ENCODE measurements around the gene RPS16.

RPS16 gene

DNA sequence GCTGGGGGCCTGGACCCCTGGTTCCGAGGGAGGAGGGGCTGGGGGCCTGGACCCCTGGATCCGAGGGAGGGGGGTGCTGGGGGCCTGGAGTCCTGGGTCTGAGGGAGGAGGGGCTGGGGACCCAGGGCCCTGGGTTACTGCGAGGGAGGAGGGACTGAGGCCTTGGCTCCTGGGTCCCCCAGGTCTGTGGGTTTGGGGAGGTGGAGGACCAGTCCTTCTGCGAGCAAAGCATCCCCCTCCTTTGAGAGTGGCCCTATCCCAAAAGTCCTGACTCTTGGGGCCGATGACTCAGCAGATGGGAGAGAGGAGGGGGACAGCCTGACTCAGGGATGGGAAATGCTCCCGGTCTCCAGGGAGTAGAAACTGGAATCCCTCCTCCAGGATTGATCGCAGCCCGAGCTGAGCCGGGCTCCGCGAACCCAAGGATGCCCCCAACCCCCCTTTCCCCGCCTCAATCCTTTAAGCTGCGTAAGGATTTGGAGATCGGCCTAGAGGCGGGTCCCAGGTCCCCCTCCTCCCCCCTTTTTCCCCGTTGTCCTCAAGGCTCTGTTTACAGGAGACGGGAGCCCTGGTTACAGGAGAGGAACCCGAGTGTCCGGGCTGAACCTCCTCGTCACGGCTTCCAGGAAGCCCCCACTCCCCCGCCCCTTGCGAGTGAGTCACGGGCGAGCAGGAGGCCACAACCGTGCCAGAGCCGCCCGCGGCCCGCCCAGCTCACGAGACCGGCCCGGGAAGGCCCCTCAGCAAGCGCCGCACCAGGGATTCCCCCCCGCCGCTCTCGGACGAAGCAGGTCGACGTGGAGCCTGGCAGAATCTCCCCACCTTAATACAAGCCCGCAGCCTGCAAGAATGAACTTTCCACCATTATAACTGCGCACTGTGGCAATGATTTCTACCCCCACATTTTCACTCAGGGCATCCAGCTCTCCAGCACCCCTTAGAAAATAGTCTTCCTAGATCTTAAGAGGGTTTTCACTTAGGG is 32.1 kb downstream of the RPS16 start:
- Mint-ChIP-seq H3K4me1 (peaks cover 55 to 92% of the 10 kb centered on the region in 2 donors), H3K36me3 (peaks cover 31 to 33% of the 10 kb centered on the region in 2 donors), H3K27ac (peak overlapping the region; percentile 100), H3K9me3 (peaks cover 0 to 4% of the 10 kb centered on the region in 2 donors), H3K4me3 (peak overlapping the region; percentile 91 to 96), H3K27me3 (no peaks in the 10 kb centered on the region)
- peak; percentile 41 to 47 for ATAC-seq (replicated peaks)
- peak; percentile 96 for DNase-seq

DNA sequence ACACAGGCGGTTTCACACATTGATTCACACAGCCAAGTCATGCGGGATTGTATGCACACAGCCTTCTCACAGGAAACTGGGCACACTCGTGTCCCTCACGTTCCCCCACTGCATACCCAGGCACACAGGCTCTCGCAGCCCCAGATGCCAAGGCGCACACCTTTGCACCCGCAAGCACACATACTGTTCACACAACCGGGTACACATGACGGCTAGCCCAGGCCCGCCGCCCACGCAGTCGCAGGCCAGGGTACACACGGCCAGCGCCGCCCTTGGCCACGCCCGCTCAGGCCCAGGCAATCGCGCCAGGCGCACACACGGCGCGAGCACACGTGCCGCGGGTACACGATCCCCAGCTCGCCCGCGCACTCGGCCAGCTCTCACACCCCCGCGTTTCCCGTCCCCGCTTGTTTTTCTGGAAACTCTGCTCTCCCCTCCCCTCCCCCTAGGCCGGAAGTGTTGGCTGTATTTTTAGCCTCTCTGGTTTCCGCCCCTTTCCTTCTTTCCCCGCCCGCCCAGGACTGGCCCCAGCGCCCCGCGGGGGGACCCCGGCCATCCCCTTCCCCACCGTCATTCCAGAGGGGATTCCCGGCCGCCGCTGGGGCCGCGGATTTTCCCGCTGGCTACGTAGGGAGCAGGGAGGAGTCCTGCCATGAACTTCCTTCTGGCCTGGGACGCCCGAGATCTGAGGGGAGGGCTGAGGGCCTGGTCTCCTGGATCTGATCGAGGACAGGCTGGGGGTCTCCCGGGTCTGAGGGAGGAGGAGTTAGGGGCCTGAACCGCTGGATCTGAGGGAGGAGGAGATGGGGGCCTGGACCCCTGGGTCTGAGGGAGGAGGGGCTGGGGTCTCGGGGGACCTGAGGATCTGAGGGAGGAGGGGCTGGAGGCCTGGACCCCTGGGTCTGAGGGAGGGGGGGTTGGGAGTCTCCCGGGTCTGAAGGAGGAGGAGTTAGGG is 33.1 kb downstream of the RPS16 start:
- Mint-ChIP-seq H3K27ac (peak overlapping the region; percentile 100), H3K36me3 (peaks cover 21 to 23% of the 10 kb centered on the region in 2 donors), H3K4me3 (peak overlapping the region; percentile 91 to 96), H3K4me1 (peaks cover 60 to 92% of the 10 kb centered on the region in 2 donors), H3K9me3 (peaks cover 0 to 4% of the 10 kb centered on the region in 2 donors), H3K27me3 (no peaks in the 10 kb centered on the region)
- peak; percentile 12 to 24 for ATAC-seq (replicated peaks)
- DNase-seq = peak; percentile 83

DNA sequence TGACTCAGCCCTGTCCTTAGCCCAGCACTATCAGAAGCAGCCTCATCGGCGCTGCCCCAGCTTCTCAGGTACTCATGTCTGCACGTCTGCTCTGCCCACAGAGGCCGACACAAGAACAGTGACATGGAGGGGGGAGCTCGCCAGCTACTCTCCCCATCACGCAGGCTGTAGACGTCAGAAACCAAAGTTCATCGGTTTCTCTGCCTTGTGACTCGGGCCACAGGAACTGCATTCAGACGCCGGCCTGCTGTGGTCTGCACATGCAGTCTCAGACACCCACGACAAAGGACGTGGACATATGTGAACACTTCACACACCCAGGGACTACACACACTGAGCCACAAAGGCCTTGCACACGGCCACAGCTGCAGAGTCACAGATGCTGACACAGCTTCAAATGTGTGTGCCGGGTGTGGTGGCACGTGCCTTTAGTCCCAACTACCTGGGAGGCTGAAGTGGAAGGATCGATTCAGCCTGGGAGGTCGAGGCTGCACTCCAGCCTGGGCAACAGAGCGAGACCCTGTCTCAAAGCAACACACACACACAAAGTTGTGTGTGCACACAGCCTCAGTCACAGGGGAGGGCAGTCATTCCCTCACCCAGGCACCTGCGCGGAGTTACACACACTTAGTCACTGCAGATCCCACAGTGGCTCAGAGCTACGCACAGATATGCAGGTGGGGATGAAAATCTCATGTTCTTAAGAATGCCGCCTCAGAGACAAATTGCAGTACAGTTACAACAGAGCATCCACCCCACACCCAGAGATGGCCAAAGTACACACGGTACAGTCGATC is 34.0 kb downstream of the RPS16 start:
- peak overlapping the region; percentile 91 to 96 for H3K4me3 Mint-ChIP-seq
- peaks cover 0 to 4% of the 10 kb centered on the region in 2 donors for H3K9me3 Mint-ChIP-seq
- H3K27me3 Mint-ChIP-seq = no peaks in the 10 kb centered on the region
- H3K27ac Mint-ChIP-seq = peak overlapping the region; percentile 100
- ATAC-seq (replicated peaks) (peak; percentile 49 to 51), DNase-seq (peak; percentile 80)
- peaks cover 65 to 97% of the 10 kb centered on the region in 2 donors for H3K4me1 Mint-ChIP-seq
- peaks cover 17 to 18% of the 10 kb centered on the region in 2 donors for H3K36me3 Mint-ChIP-seq

DNA sequence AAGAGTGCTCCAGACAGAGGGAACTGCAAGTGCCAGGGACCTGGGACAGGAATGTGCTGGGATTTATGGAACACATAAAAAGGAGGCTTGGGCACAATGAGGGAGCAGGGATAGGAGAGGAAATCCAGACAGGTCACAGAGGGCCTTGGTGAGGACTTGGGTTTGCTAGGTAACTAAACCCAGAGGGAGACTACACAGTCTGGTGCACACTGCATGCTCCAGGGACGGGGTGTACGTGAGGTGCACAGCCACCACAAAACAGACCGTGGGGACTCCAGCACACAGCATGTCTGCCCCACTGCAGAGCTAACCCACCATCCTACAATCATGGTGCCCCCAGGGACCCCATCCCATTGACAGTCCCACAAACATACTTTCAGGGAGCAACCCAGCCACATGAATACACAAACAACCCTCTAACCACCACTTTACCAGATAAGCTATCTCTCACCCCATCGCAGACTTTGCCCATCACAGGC is 34.6 kb downstream of the RPS16 start:
- peak; percentile 25 to 29 for ATAC-seq (replicated peaks)
- H3K4me1 Mint-ChIP-seq = peaks cover 63 to 92% of the 10 kb centered on the region in 2 donors

DNA sequence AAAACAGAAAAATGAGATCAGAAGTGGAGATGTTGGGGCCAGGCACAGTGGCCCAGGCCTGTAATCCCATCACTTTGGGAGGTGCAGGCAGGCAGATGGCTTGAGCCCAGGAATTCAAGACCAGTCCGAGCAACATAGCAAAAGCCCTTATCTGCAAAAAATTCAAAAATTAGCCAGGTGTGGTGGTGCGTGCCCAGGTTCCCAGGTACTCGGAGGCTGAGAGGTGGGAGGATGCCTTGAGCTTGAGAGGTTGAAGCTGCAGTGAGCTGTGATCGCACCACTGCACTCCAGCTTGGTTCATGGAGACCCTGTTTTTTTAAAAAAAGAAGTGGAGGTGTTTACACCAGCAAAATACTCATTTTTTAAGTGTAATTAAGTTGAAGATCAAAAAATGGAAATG is 35.7 kb downstream of the RPS16 start:
- Mint-ChIP-seq H3K27ac (peak overlapping the region; percentile 93), H3K4me1 (peaks cover 61 to 92% of the 10 kb centered on the region in 2 donors), H3K9me3 (peaks cover 0 to 4% of the 10 kb centered on the region in 2 donors), H3K4me3 (peak overlapping the region; percentile 1 to 56), H3K27me3 (no peaks in the 10 kb centered on the region), H3K36me3 (peaks cover 23 to 30% of the 10 kb centered on the region in 2 donors)
- DNase-seq (no peak), ATAC-seq (replicated peaks) (no peak)

More for the DNA sequence above, 34.6 kb downstream of the RPS16 start:
- peak overlapping the region; percentile 100 for H3K27ac Mint-ChIP-seq
- H3K9me3 Mint-ChIP-seq = peaks cover 0 to 4% of the 10 kb centered on the region in 2 donors
- no peaks in the 10 kb centered on the region for H3K27me3 Mint-ChIP-seq
- peaks cover 16 to 19% of the 10 kb centered on the region in 2 donors for H3K36me3 Mint-ChIP-seq
- peak overlapping the region; percentile 67 to 96 for H3K4me3 Mint-ChIP-seq
- DNase-seq = no peak

DNA sequence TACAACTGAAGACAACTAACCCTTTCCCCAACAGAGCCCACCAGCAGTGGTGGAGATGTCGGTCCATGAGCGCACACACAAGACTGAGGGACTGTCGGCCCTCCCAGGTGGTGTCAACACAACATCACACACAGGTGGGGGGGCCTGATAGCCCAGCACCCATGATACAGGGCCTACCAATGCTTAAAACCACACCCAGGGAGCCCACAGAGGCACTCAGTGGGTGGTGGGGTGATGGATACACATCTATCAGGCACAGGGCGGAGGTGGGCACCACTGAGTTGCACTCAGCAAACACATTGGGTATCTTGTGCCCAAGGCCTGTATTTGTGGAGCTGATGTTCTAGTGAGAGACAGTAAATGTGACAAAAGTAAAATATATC is 36.1 kb downstream of the RPS16 start:
- Mint-ChIP-seq H3K36me3 (peaks cover 27 to 32% of the 10 kb centered on the region in 2 donors), H3K9me3 (peaks cover 0 to 4% of the 10 kb centered on the region in 2 donors), H3K4me3 (peak overlapping the region; percentile 1 to 56), H3K4me1 (peaks cover 61 to 91% of the 10 kb centered on the region in 2 donors), H3K27me3 (no peaks in the 10 kb centered on the region), H3K27ac (peak overlapping the region; percentile 93)
- DNase-seq (no peak), ATAC-seq (replicated peaks) (no peak)

DNA sequence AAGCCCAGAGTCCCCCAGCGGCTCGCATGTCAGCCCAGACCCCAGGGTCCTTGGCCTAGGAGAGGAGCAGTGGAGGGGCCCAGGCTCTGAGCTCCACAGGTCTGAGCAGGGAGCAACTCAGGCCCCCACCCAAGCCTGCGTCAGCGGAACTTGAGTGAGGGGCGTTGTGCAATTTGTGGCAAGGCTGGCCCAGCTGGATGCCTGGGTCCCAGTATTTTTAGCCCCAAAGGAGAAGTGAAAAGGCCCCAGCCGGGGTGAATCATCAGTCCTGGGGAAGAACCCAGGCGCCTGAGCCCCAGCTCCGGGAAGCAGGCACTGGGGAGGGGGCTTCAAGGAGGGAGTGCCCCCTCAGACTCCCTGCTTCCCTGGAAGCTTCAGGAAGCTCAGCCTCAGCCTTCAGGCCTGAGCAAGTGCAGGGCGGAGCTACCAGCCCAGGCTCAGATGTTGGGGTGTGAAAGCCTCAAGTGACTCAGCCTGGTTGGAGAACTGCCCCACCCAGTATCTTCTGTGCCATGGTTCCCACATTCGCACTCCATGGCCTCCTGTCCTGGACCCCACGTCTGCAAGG is 37.4 kb downstream of the RPS16 start:
- Mint-ChIP-seq H3K27ac (peak overlapping the region; percentile 93), H3K4me1 (peaks cover 58 to 85% of the 10 kb centered on the region in 2 donors), H3K27me3 (no peaks in the 10 kb centered on the region), H3K9me3 (peaks cover 0 to 4% of the 10 kb centered on the region in 2 donors), H3K36me3 (peaks cover 34 to 39% of the 10 kb centered on the region in 2 donors), H3K4me3 (peak overlapping the region; percentile 47 to 55)
- DNase-seq (peak; percentile 70), ATAC-seq (replicated peaks) (peak; percentile 12 to 17)

DNA sequence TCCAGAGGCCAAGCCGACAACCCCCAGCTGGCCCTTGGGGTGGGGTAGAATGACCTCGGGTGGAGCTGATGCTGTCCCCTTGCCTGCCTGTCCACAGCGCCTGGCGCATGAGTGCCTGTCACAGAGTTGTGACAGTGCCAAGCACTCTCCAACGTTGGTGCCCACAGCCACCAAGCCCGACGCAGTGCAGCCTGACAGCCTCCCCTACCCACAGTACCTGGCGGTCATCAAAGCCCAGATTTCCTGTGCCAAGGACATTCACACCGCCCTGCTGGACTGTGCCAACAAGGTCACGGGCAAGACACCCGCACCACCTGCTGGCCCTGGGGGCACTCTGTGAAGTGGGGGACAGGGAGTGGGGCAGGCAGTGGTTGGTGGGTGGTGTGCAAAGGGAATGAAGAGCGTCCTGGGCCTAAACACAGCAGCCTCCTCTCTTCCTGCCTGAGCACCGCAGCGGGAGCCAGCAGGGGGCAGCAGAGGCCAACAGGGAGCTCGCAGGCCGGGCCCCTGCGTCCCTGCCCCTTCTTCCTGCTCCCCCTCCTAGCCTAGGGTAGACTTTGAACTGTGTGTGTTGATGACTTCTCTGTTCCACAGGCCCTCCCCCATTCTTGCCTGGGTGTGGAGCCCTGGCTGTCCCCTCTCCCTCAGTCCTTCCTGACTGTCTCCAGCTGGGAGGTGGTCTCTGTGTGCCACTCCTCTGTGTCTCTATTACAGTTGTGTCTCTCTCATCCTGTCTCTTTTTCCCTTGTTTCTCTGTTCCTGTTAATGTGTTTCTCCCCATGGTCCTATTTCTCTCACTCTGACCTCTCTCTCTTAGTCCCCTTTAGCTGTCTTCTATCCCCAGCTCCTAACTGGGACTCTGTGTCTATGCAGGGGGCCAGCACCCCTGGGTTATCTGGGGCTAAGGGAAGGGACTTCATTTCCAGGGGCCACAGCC is 38.1 kb downstream of the RPS16 start:
- Mint-ChIP-seq H3K9me3 (peaks cover 0 to 4% of the 10 kb centered on the region in 2 donors), H3K4me3 (peak overlapping the region; percentile 47 to 55), H3K27ac (peak overlapping the region; percentile 93), H3K36me3 (peaks cover 36 to 41% of the 10 kb centered on the region in 2 donors), H3K27me3 (no peaks in the 10 kb centered on the region), H3K4me1 (peaks cover 55 to 80% of the 10 kb centered on the region in 2 donors)
- ATAC-seq (replicated peaks) (peak; percentile 63 to 67), DNase-seq (peak; percentile 84)

DNA sequence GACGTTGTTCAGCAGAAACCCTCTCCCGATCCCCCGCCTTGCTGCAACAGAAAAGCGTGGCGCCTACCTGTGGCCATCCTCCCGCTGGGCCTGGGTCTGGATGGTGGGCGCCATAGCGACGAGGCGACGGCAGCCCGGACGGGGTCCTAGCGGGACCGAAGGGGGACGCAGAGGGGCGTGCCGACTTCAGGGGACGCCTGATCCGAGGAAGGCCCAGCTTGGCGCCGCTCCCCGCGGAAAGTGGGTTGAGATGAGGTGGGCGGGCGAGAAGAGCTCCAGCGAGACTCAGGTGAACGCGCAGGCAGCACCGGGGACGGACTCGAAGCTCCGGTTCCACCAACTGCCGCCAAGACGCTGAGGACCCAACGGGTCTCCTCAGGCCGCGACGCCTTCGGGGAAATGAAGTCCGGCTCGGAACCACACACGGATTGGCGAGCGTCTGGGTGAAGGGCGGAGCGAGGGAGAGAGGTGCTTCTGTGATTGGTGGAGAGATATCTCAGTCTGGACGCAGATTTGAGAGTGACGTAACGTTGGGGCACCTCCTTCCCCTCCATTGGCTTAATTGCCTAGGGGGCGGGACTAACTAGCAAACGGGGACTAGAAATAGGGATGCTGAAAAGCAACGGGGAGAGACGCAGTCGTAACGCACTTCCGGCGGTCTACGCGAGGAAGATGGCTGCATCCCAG is 44.9 kb downstream of the RPS16 start, which contains the start of the genes MED29 and PAF1:
MED29 (plus strand) TSS at position 628 of the 687 bp plus-strand sequence; CDS start at position 673, 45 bp downstream.
PAF1 (minus strand) TSS at position 356 of the 687 bp plus-strand sequence; CDS start at position 114, 242 bp downstream.
- peaks cover 31 to 60% of the 10 kb centered on the region in 2 donors for H3K4me1 Mint-ChIP-seq
- no peaks in the 10 kb centered on the region for H3K27me3 Mint-ChIP-seq
- H3K9me3 Mint-ChIP-seq = no peaks in the 10 kb centered on the region
- peak within 1 kb of the TSS; percentile 98 to 99 for H3K4me3 Mint-ChIP-seq
- H3K36me3 Mint-ChIP-seq = peaks cover 46 to 48% of the 10 kb centered on the region in 2 donors
- DNase-seq (peak; percentile 97), ATAC-seq (replicated peaks) (peak; percentile 95 to 96)
- H3K27ac Mint-ChIP-seq = peak within 1 kb of the TSS; percentile 99

DNA sequence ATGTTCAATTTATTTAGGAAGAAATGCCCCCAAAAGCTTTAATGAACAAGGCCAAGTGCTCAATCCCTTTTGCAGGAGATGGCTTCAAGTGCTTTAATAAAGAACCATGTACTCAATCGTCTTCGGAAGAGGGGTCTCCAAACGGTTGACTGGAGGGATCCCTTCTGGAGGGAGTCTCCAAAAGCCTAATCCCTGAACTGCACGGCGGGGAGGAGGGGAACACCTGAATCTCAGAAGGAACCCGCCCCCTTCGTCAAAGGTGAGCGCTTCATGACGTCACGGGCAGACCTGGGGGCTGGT is 45.3 kb downstream of the RPS16 start:
- no peaks in the 10 kb centered on the region for H3K27me3 Mint-ChIP-seq
- H3K36me3 Mint-ChIP-seq = peaks cover 43 to 45% of the 10 kb centered on the region in 2 donors
- H3K4me3 Mint-ChIP-seq = peak overlapping the region; percentile 98 to 99
- no peak for ATAC-seq (replicated peaks)
- no peaks in the 10 kb centered on the region for H3K9me3 Mint-ChIP-seq
- no peak for DNase-seq
- H3K4me1 Mint-ChIP-seq = peaks cover 31 to 55% of the 10 kb centered on the region in 2 donors
- peak overlapping the region; percentile 99 for H3K27ac Mint-ChIP-seq

DNA sequence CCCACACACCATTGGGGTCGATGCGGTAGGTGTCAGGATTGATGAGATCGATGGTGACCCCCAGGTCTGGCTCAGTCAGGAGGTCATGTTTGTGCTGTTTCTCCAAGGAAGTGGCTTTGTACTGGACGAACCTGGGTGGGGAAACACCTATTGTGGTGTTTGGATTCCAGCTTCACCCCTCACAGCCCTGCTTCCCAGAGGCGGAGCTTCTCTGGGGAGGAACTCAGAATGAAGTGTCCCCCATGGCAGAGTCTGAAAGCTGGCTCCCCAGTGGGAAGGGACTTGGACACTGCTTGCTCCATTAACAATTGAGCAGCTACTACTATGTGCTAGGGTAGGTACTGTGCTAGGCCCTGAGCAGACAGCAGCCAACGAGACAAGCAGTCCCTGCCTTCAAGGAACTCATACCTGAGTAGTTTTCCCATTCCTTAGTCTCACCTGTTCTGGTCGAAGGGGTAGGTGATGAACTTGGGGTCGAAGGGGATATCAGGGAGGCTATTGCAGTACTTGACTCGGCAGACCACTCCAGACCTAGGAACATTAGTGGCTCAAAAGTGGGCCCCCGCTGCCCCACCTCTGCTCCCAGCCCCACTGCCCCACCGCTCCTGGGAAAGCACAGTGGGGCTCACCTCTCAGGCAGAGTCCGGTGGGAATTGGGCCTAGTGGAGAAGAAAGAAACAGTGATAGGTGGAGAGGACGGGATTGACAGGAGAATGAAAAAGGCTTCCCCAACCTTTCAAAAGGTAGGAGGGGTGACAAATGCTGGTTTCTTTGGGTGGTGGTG is 45.9 kb downstream of the RPS16 start:
- Mint-ChIP-seq H3K4me1 (peaks cover 33 to 54% of the 10 kb centered on the region in 2 donors), H3K36me3 (peaks cover 42 to 43% of the 10 kb centered on the region in 2 donors), H3K27ac (peak overlapping the region; percentile 99), H3K9me3 (no peaks in the 10 kb centered on the region), H3K4me3 (peak overlapping the region; percentile 98 to 99), H3K27me3 (no peaks in the 10 kb centered on the region)
- ATAC-seq (replicated peaks) (no peak), DNase-seq (no peak)

All from stimulated activated naive B cell treated with anti-CD40 and anti-IgM and Interleukin-4, amounts not matched to agents 10 μg/mL and 1 μg/mL and 100 μg/mL, for 72 hours (primary cell).